GM12892 (cell line): ENCODE data around the gene CARNS1.
"Not testable (repeated sequence)": the region's sequence is repeated elsewhere in the genome, so short reads cannot be mapped to it uniquely, and the experiment has no call there.

Experiments used
- DNase-seq: peaks from one replicate; pipeline ENCODE4 v3.0.0; 2011; ENCODE audit not compliant: insufficient read length
- FAIRE-seq: peaks from 2 replicates; lab custom pipeline; 2011; peaks lifted over from hg19 to GRCh38; lab: Jason Lieb, UNC
- POLR2A ChIP-seq: IDR thresholded peaks from 2 replicates; pipeline ENCODE4 v1.6.1; 2011; ENCODE audit warnings: low read depth, low read length, control low read depth
- POLR2AphosphoS5 ChIP-seq: IDR thresholded peaks from 2 replicates; pipeline ENCODE4 v1.6.1; 2011; ENCODE audit warnings: low read depth, low read length, control low read depth
- TAF1 ChIP-seq: IDR thresholded peaks from 2 replicates; pipeline ENCODE4 v1.6.1; 2011; ENCODE audit warnings: low read depth, mild to moderate bottlenecking, control low read depth, low read length, borderline replicate concordance

CARNS1 gene

DNA sequence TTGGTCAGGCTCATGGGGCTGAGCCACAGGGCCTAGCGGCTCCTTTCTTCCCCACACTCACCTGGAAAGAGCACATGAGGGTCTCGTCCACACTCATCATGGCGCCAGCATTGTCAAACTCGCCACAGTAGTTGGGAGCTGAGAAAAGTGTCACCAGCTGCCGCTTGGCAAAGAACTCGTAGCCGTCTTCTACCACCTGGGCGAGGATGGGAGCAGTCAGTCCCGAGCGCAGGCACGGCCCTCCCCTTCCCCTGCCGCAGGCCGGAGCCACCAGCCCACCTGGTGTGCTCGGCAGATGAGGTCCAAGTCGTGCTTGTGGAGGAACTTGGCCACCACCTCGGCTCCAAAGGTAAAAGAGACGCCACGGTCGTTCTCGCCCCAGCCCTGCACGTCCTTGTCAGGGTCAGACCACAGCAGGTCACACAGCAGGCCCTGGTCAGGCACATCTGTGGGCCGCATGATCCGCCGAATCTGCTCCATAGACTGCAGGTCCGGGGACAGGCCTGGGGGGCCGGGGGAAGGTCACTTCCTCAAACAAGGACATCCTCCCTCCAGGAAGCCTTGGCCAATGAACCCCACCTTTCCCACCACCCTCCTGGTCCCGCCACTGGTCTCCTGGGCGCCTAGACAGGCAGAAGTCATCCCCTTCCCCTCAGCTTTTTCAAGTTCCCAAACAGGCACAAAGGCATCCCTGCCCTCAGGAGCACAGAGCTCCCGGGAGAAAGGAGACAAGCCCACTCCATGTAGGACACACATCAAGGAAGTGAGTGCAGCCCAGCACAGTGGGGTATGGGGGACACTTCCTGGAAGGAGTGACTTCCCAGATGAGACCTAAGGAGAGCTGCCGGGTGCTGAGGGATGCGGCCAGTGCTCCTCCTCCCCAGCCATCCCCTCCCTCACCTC lies 16.6 kb upstream of the CARNS1 start:
- no peak for DNase-seq
- FAIRE-seq = no peak
- TF ChIP-seq TAF1 (no peak), POLR2A (no peak; the same call in 1 of the 2 replicates), POLR2AphosphoS5 (no peak; the same call in 1 of the 2 replicates)

DNA sequence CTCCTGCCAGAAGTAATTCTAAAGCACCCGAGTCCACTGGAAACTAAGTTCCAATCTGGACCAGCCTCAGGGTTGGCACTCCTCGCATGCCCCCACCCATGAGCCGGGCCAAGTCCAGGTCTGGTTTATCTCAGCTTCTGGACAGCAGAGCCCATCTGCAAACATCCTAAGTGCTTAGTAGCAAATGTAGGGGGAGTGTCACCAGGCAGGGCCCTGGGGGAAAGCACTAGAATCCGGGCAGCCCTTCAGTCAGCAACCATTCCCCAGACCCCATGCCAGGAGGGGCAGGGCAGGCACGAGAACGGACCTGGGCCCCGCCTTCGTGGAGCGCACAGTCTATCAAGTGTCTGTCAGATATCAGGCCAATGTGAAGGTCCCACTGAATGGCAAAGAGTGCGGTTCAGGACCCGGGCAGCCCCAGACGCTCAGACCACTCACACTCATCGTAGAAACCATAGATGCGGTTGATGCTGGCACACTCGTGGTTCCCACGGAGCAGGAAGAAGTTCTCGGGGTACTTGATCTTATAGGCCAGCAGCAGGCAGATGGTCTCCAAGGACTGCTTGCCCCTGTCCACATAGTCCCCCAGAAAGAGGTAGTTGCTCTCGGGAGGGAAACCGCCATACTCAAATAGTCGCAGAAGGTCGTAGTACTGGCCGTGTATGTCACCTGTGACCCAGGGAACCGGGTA lies 15.1 kb upstream of the CARNS1 start:
- no peak for DNase-seq
- FAIRE-seq = peak; percentile 58
- TF ChIP-seq TAF1 (no peak), POLR2A (no peak; the same call in 1 of the 2 replicates)

DNA sequence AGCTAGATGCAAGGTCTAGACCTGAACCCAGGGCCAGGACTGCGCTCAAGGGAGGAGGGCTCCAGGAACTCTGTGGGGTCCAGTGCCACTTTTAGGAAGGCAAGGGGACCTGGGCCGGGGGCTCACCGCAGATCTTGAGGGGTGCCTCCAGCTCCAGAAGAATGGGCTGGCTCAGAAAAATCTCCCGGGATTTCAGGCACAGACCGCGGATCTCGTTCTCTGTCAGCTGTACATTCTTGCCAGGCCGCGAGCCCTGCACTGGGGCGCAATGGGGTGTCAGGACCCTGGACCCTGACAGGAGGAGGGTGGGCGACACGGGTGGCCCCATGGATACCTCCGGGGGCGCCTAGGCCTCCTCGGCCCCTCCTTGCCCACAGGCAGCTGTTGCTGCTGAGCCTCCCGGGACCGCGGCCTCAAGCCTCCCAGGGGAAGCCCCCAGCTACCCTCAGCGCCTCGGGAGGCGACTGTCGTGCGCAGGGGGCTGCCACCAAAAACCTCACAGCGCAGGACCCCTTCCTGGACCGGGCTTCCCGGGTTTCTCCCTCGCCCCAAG lies 14.5 kb upstream of the CARNS1 start:
- DNase-seq (no peak), FAIRE-seq (no peak)
- no peak for TF ChIP-seq POLR2AphosphoS5
- no peak for TF ChIP-seq TAF1
- TF ChIP-seq POLR2A = no peak

DNA sequence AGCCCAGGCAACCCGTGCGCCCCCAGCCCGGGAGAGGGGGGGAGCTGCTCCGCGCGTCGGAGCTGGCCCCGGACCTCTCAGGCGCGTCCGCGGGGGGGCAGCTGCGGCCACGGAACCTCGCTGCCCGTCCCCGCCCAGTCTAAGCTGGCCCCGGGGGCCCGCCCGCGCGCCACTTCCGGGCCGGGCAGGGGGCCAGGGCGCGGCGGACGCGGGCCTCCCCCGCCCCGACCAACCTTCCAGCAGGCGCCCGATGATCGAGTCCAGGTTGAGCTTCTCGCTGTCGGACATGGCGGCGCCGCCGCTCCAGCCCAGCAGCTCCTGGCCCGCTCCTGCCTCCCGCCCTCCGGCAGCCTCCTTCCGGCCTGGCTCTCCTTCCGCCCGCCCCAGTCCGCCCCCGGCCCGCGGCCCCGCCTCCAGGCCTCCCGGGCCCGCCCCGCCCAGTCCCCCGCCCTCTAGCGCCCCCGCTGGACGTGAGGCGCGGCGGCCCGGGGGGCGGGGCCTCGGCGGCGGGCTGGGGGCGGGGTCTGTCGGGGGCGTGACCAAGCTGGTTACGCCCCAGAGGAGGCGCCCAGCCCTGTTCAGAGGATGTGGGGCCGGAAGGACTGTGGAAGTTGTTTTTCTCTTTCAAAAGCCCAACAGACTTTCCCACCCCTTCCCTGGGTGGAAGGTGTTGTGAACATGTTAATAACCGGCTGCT lies 13.8 kb upstream of the CARNS1 start, which contains the start of gene PPP1CA:
PPP1CA (minus strand) TSS at position 364 of the 697 bp plus-strand sequence; CDS start at position 288, 76 bp downstream.
- peak; percentile 99 for FAIRE-seq
- TF ChIP-seq POLR2AphosphoS5 (peak; percentile 66; the same call in 1 of the 2 replicates), POLR2A (peak; percentile 83; the same call in 1 of the 2 replicates), TAF1 (no peak; the same call in 1 of the 2 replicates)
- peak; percentile 98 for DNase-seq

DNA sequence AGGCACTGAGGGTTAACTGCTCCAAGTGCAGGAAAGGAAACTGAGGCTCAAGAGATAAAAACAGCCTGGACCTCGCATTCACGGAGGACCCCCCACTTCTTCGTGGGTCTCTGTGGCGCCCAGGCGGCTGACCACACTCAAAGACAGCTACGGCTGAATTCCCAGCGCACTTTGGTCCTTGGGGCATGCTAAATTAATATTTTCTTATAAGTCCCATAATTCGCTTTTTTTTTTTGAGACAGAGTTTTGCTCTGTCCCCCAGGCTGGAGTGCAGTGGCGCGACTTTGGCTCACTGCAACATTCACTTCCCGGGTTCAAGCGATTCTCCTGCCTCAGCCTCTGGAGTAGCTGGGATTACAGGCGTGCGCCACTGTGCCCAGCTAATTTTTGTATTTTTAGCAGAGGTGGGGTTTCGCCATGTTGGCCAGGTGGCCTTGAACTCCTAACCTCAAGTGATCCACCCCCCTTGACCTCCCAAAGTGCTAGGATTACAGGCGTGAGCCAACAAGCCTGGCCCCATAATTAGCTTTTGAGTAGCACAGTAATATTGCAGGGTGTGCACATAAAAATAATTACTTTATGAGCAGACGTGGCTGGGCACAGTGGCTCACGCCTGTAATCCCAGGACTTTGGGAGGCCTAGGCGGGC lies 13.2 kb upstream of the CARNS1 start:
- not testable (repeated sequence) for DNase-seq, FAIRE-seq

DNA sequence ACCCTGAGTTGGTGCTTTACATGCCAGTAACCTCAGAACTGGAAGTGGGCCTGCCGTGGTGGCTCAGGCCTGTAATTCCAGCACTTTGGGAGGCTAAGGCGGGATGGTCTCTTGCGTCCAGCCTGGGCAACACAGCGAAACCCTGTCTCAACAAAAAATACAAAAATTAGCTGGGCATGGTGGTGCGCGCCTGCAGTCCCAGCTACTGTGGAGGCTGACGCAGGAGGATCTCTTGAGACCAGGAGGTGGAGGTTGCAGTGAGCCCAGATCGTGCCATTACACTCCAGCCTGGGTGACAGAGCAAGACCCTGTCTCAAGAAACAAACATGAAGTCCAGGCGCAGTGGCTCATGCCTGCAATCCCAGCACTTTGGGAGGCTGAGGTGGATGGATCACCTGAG lies 12.4 kb upstream of the CARNS1 start:
- FAIRE-seq = peak; percentile 21

DNA sequence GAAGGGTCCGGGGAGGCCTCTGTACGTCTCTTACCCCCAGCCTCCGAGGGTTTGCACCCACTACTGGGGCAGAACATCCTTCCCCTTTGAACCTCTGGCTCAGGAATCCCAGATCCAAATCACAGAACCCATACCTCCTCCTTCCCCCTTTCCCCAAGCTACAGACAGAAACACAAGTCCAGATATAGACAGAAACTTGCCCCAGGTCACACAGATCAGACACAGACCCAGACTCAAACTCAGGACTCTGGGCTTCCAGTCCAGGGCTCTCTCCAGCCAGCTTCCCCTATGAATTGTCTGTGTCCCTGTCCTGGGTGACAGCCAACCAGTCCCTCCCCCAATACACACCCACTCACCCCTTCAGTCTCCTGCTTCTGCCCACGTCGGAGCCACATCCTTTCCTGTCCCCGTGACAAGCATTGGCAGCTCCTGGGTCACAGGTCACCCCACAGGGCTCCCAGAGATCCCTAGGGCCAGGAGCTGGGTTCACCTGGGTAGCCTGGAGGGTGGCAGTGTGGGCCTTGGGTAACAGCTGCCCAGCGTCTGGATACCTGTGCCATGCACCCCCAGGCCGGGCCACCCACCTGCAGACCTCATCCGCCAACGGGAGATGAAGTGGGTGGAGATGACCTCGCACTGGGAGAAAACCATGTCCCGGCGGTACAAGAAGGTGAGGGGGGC lies 10.8 kb upstream of the CARNS1 start:
- FAIRE-seq (peak; percentile 82), DNase-seq (no peak)

More for the DNA sequence above, 12.4 kb upstream of the CARNS1 start:
- not testable (repeated sequence) for DNase-seq

DNA sequence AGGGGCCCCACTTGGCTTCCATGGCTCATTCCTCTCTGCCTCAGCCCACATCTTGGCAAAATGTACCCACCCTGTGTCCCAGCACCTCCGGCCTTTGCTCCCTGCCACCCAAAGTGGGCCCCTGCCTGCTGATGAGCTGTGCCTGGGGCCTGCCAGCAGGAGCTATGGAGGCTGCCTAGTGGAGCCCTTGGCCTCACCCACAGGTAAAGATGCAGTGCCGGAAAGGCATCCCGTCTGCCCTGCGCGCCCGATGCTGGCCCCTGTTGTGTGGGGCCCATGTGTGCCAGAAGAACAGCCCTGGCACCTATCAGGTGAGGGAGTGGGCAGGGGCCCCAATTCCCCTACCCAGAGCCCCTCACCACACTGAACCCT lies 10.3 kb upstream of the CARNS1 start:
- no peak for TF ChIP-seq TAF1
- TF ChIP-seq POLR2AphosphoS5 = no peak
- no peak for TF ChIP-seq POLR2A
- DNase-seq = no peak
- no peak for FAIRE-seq

More for the DNA sequence above, 10.8 kb upstream of the CARNS1 start:
- peak; percentile 38; the same call in 1 of the 2 replicates for TF ChIP-seq POLR2A
- TF ChIP-seq POLR2AphosphoS5 = peak; percentile 39; the same call in 1 of the 2 replicates
- TF ChIP-seq TAF1 = no peak

DNA sequence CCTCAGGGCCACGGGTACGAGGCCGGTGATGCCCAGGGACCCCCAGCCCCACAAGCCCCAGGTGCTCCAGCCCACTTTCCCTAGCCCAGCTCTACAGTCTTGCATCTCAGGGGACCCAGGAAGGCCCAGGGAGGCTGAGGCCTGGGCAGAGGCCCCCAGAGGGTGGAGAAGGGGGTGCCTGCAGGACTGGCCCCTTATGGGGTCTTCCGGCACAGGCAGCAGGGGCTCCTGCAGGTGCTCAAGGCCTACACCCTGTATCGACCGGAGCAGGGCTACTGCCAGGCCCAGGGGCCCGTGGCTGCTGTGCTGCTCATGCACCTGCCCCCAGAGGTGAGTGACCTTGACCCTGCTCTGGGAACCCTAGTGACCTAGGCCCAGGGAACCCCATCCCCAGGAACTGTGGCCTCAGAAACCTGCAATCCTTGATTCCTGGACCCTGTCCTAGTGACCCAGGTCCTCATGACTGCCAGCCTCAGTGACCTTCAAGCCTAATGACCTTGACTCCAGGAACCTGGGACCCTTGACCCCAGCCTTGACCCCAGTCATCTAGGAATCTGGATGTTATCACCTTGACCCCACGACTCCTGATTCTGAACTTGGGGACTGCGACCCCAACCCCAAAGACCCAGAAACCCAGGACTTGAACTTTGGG lies 9.7 kb upstream of the CARNS1 start:
- TF ChIP-seq TAF1 (no peak), POLR2A (no peak), POLR2AphosphoS5 (no peak)
- FAIRE-seq (no peak), DNase-seq (no peak)
